Type B pancreatic cell (in vitro differentiated cells): ENCODE measurements around the gene DNAAF2. TPM values are rescaled to one million over a fixed set of nuclear protein-coding genes. Genes with fewer than 3 reads are reported as not detected.
"Not testable (repeated sequence)": the region's sequence is repeated elsewhere in the genome, so short reads cannot be mapped to it uniquely, and the experiment has no call there.

Experiments used
- DNase-seq: peaks from one replicate; pipeline ENCODE4 v3.0.0; 2021; ENCODE audit warnings: mixed read lengths; ENCODE audit not compliant: unreplicated experiment; ENCODE audit errors: extremely low spot score
- H3K27ac Mint-ChIP-seq: 2 replicates; pipeline ENCODE4 v1.8.0; 2021; ENCODE audit warnings: mild to moderate bottlenecking, mixed read lengths
- H3K27me3 Mint-ChIP-seq: 2 replicates; pipeline ENCODE4 v1.8.0; 2021; ENCODE audit warnings: mixed read lengths
- H3K36me3 Mint-ChIP-seq: 2 replicates; pipeline ENCODE4 v1.8.0; 2021; ENCODE audit warnings: mixed read lengths
- H3K4me1 Mint-ChIP-seq: one replicate; pipeline ENCODE4 v1.8.0; 2021; ENCODE audit warnings: mixed read lengths; ENCODE audit not compliant: unreplicated experiment
- H3K4me3 Mint-ChIP-seq: 2 replicates; pipeline ENCODE4 v1.8.0; 2021; ENCODE audit warnings: mild to moderate bottlenecking, mixed read lengths
- H3K9me3 Mint-ChIP-seq: 2 replicates; pipeline ENCODE4 v1.8.0; 2021; ENCODE audit warnings: mixed read lengths
- total RNA-seq: library from RNA; stranded (reverse); gene quantifications from 2 replicates; pipeline ENCODE4 v1.2.1, GENCODE V29; 2021; ENCODE audit warnings: low replicate concordance
- TF ChIP-seq, protein P1 (sequence below): fragments of 200-600 bp; sonication (generic); conservative IDR thresholded peaks from 2 replicates; pipeline ENCODE4 v1.5.0; 2021; ENCODE audit warnings: antibody characterized with exemption, mild to moderate bottlenecking

The DNAAF2 gene
- total RNA-seq, 1 donor from 2014 or later, result 16.5 TPM

DNA sequence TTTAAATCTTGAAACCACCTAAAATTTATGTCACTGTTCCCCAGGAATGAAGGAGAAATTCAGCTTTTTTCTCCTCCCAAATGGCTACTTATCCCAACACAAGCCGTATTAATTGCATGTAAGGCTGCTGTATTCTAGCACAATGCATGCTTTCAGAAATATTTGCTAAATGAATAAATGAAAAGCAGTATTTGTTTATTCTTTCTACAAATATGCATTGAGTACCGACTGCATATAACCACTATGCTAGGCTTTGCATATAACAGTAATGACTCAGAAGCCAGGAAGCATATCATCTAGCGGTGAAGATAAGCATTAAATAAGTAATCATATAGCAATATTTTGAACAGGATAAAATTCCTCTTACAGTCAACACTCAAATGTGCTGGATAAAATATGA, 42.0 kb downstream of the DNAAF2 start:
- TF ChIP-seq, protein P1, sequence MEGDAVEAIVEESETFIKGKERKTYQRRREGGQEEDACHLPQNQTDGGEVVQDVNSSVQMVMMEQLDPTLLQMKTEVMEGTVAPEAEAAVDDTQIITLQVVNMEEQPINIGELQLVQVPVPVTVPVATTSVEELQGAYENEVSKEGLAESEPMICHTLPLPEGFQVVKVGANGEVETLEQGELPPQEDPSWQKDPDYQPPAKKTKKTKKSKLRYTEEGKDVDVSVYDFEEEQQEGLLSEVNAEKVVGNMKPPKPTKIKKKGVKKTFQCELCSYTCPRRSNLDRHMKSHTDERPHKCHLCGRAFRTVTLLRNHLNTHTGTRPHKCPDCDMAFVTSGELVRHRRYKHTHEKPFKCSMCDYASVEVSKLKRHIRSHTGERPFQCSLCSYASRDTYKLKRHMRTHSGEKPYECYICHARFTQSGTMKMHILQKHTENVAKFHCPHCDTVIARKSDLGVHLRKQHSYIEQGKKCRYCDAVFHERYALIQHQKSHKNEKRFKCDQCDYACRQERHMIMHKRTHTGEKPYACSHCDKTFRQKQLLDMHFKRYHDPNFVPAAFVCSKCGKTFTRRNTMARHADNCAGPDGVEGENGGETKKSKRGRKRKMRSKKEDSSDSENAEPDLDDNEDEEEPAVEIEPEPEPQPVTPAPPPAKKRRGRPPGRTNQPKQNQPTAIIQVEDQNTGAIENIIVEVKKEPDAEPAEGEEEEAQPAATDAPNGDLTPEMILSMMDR, result no peak
- Mint-ChIP-seq H3K4me3 (no peak overlapping the region), H3K4me1 (peaks cover 9% of the 10 kb centered on the region), H3K27me3 (no peaks in the 10 kb centered on the region), H3K9me3 (no peaks in the 10 kb centered on the region), H3K27ac (no peak overlapping the region), H3K36me3 (no peaks in the 10 kb centered on the region)
- DNase-seq, result no peak

DNA sequence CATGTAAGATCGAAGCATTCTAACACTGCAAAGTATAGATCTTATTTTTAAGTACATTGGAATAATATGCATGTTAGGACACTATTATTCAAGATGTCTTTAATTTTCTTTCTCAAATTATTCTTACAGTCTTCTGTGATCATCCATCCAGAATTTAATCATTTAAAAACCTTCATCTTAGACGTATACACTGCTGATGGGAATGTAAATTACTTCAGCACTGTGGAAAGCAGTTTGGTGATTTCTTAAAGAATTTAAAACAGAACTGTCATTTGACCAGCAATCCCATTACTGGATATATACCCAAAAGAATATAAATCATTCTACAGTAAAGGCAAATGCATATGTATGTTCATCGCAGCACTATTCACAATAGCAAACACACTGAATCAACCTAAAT, 45.7 kb downstream of the DNAAF2 start:
- TF ChIP-seq, protein P1, result no peak
- no peak for DNase-seq
- no peaks in the 10 kb centered on the region for H3K9me3 Mint-ChIP-seq
- H3K36me3 Mint-ChIP-seq, result peaks cover 12% of the 10 kb centered on the region
- no peak overlapping the region for H3K27ac Mint-ChIP-seq
- H3K4me1 Mint-ChIP-seq, result peaks cover 10% of the 10 kb centered on the region
- peaks cover 8% of the 10 kb centered on the region for H3K27me3 Mint-ChIP-seq
- H3K4me3 Mint-ChIP-seq, result no peak overlapping the region

DNA sequence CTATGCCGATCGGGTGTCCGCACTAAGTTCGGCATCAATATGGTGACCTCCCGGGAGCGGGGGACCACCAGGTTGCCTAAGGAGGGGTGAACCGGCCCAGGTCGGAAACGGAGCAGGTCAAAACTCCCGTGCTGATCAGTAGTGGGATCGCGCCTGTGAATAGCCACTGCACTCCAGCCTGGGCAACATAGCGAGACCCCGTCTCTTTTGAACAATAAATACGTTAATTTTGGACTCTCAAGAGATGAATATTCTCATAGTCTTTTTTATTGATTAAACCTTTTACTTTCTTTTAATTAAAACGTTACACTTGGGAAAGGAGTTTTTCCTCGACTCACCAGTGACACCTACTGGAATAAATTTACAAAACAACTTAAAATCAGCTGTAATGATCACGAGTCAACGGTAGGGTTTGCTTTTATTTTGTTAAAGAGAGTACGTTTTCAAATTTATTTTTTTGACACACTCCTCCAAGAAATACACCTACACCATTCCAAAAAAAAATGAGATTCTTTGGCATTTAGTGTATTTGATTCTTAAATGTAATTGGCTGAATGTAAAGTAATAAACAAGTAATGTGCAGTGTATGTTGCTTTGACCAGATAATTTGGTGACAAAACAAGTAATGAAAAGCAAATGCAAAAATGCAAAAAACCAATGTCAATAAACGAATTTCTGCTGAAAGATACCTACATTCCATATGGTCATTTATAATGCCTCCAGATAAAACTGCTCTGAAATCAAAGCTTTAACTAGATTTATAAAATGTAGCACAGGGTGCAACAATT, 48.2 kb downstream of the DNAAF2 start:
- no peak for DNase-seq
- peaks cover 8% of the 10 kb centered on the region for H3K27me3 Mint-ChIP-seq
- H3K27ac Mint-ChIP-seq, result peak overlapping the region; percentile 99
- TF ChIP-seq, protein P1, result peak; percentile 97
- peak overlapping the region; percentile 93 for H3K4me3 Mint-ChIP-seq
- peaks cover 34% of the 10 kb centered on the region for H3K36me3 Mint-ChIP-seq
- peaks cover 29% of the 10 kb centered on the region for H3K4me1 Mint-ChIP-seq
- no peaks in the 10 kb centered on the region for H3K9me3 Mint-ChIP-seq

DNA sequence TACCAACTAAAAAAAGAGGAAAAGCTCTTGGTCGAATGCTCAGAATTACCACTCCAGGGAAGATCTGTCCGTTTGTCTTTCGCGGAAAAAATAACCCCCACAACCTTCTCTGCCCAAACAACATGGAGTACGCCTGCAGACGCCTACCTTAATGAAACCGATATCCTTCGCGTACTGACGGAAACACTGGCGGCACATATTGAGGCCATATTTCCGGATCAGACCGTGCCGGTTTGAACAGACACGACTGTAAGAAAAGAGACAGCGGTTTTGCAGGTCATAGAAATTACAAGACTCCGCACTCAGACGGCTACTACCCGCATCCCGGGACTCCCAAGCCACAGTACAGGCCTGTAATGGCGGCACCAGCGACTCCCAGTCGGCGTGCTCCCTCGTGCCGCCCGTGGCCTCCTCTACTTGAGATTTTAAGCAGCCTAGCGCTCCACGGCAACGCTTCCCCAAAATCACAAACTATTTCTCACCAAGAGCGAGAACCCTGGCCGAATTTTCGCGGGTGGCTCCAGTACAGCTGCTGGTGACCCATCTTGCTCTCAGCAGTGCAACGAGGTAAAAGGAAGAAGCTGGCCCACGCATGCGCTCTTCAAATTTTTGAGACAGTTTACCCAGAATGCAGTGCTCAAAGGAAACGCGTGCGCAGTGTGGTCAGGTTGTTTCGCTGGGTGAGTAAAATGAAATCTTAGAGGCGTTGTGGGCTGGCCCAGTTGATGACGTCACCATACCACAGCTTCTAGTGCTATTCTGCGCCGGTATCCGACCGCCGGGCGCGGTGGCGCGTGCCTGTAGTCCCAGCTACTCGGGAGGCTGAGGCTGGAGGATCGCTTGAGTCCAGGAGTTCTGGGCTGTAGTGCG, 49.0 kb downstream of the DNAAF2 start, which contains the start of gene RPS29:
Gene RPS29 (minus strand): TSS at position 578 of the 870 bp plus-strand sequence. CDS start 34 bp downstream, at position 544.
- H3K36me3 Mint-ChIP-seq, result peaks cover 37% of the 10 kb centered on the region
- H3K4me1 Mint-ChIP-seq, result peaks cover 29% of the 10 kb centered on the region
- peak within 1 kb of the TSS; percentile 93 for H3K4me3 Mint-ChIP-seq
- peak within 1 kb of the TSS; percentile 99 for H3K27ac Mint-ChIP-seq
- peaks cover 8% of the 10 kb centered on the region for H3K27me3 Mint-ChIP-seq
- DNase-seq, result peak; percentile 98
- TF ChIP-seq, protein P1, result no peak
- H3K9me3 Mint-ChIP-seq, result no peaks in the 10 kb centered on the region

DNA sequence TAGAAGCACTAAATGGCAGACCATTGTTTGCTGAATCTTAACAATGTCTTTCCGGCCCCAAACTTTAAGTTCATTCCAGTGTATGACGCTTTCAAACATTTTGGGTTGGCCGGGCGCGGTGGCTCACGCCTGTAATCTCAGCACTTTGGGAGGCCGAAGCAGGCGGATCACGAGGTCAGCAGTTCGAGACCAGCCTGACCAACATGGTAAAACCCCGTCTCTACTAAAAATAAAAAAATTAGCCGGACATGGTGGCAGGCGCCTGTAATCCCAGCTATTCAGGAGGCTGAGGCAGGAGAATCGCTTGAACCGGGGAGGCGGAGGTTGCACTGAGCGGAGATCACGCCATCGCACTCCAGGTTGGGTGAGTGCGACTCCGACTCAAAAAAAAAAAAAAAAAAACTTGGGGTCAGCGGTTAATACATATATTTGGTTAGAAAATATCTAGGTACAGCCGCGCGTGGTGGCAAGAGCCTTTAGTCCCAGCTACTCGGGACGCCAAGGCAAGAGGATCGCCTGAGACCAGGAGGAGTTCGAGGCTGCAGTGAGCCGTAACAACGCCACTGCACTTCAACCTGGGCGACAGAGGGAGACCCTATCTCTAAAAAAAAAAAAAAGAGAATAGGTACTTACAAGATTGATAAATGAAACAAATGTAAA, 49.9 kb downstream of the DNAAF2 start:
- DNase-seq, H3K9me3 Mint-ChIP-seq, H3K27me3 Mint-ChIP-seq: not testable (repeated sequence)
- H3K27ac Mint-ChIP-seq, result peak overlapping the region; percentile 99
- peaks cover 29% of the 10 kb centered on the region for H3K4me1 Mint-ChIP-seq
- H3K36me3 Mint-ChIP-seq, result peaks cover 38% of the 10 kb centered on the region
- peak overlapping the region; percentile 93 for H3K4me3 Mint-ChIP-seq
